Measurements from ENCODE around the gene CFAP20DC. TPM values are rescaled to one million over a fixed set of nuclear protein-coding genes. Genes with fewer than 3 reads are reported as not detected.
"Not testable (repeated sequence)": the region's sequence is repeated elsewhere in the genome, so short reads cannot be mapped to it uniquely, and the experiment has no call there.

The CFAP20DC gene
- total RNA-seq, 1 donor, result 2.2 TPM

- H3K36me3 ChIP-seq (ENCODE audit: insufficient read depth, low read length), result no peaks in the 10 kb centered on the region
- no peak overlapping the region for H3K4me2 ChIP-seq (ENCODE audit: insufficient read depth, low read length)
- no peak for TF ChIP-seq CTCF (IDR thresholded peaks at IDR 0.05; ENCODE audit: extremely low read depth, low read depth, low read length)
Observed at GRCh38 chr3:58720526-58720925, 329.3 kb downstream of the CFAP20DC start.

GRCh38 chr3:58719684-58720083, 330.1 kb downstream of the CFAP20DC start:
- no peaks in the 10 kb centered on the region for H3K36me3 ChIP-seq (ENCODE audit: insufficient read depth, low read length)
- H3K4me2 ChIP-seq (ENCODE audit: insufficient read depth, low read length), result no peak overlapping the region
- no peak overlapping the region for H3K4me3 ChIP-seq (ENCODE audit: insufficient read depth, low read length)
- H4K20me1 ChIP-seq (ENCODE audit: insufficient read depth, low read length), result no peaks in the 10 kb centered on the region
- no peak overlapping the region for H2AFZ ChIP-seq (ENCODE audit: low read length)
- H3K79me2 ChIP-seq (ENCODE audit: insufficient read depth, low read length), result no peaks in the 10 kb centered on the region
- H3K27me3 ChIP-seq (ENCODE audit: insufficient read depth, low read length), result no peaks in the 10 kb centered on the region
- no peak for TF ChIP-seq CTCF (IDR thresholded peaks at IDR 0.05; ENCODE audit: extremely low read depth, low read depth, low read length)
- H3K9me3 ChIP-seq (ENCODE audit: low read depth, low read length), result no peaks in the 10 kb centered on the region
- no peak overlapping the region for H3K27ac ChIP-seq (ENCODE audit: low read depth, low read length)
- no peaks in the 10 kb centered on the region for H3K4me1 ChIP-seq (ENCODE audit: insufficient read depth, low read length)
- DNase-seq (ENCODE audit: insufficient read length, low spot score, missing footprints), result no peak

More at GRCh38 chr3:58720526-58720925, 329.3 kb downstream of the CFAP20DC start:
- no peaks in the 10 kb centered on the region for H3K79me2 ChIP-seq (ENCODE audit: insufficient read depth, low read length)
- no peak overlapping the region for H2AFZ ChIP-seq (ENCODE audit: low read length)
- DNase-seq (ENCODE audit: insufficient read length, low spot score, missing footprints), result no peak
- no peaks in the 10 kb centered on the region for H3K9me3 ChIP-seq (ENCODE audit: low read depth, low read length)
- H3K27me3 ChIP-seq (ENCODE audit: insufficient read depth, low read length), result no peaks in the 10 kb centered on the region
- H3K4me1 ChIP-seq (ENCODE audit: insufficient read depth, low read length), result no peaks in the 10 kb centered on the region
- no peak overlapping the region for H3K4me3 ChIP-seq (ENCODE audit: insufficient read depth, low read length)
- no peaks in the 10 kb centered on the region for H4K20me1 ChIP-seq (ENCODE audit: insufficient read depth, low read length)
- no peak overlapping the region for H3K27ac ChIP-seq (ENCODE audit: low read depth, low read length)

GRCh38 chr3:58713715-58714401, 336.0 kb downstream of the CFAP20DC start:
- Histone ChIP-seq H3K36me3 (ENCODE audit: insufficient read depth, low read length) (no peaks in the 10 kb centered on the region), H4K20me1 (ENCODE audit: insufficient read depth, low read length) (no peaks in the 10 kb centered on the region), H3K27ac (ENCODE audit: low read depth, low read length) (no peak overlapping the region), H3K4me1 (ENCODE audit: insufficient read depth, low read length) (no peaks in the 10 kb centered on the region), H2AFZ (ENCODE audit: low read length) (no peak overlapping the region), H3K4me2 (ENCODE audit: insufficient read depth, low read length) (no peak overlapping the region), H3K9me3 (ENCODE audit: low read depth, low read length) (no peaks in the 10 kb centered on the region), H3K4me3 (ENCODE audit: insufficient read depth, low read length) (no peak overlapping the region), H3K27me3 (ENCODE audit: insufficient read depth, low read length) (no peaks in the 10 kb centered on the region), H3K79me2 (ENCODE audit: insufficient read depth, low read length) (no peaks in the 10 kb centered on the region)
- no peak for TF ChIP-seq CTCF (IDR thresholded peaks at IDR 0.05; ENCODE audit: extremely low read depth, low read depth, low read length)
- DNase-seq (ENCODE audit: insufficient read length, low spot score, missing footprints), result no peak

- Histone ChIP-seq H3K9me3 (ENCODE audit: low read depth, low read length) (no peaks in the 10 kb centered on the region), H2AFZ (ENCODE audit: low read length) (no peak overlapping the region), H3K27ac (ENCODE audit: low read depth, low read length) (no peak overlapping the region), H4K20me1 (ENCODE audit: insufficient read depth, low read length) (no peaks in the 10 kb centered on the region), H3K4me3 (ENCODE audit: insufficient read depth, low read length) (no peak overlapping the region), H3K36me3 (ENCODE audit: insufficient read depth, low read length) (no peaks in the 10 kb centered on the region), H3K79me2 (ENCODE audit: insufficient read depth, low read length) (no peaks in the 10 kb centered on the region), H3K27me3 (ENCODE audit: insufficient read depth, low read length) (no peaks in the 10 kb centered on the region), H3K4me1 (ENCODE audit: insufficient read depth, low read length) (no peaks in the 10 kb centered on the region), H3K4me2 (ENCODE audit: insufficient read depth, low read length) (no peak overlapping the region)
- DNase-seq (ENCODE audit: insufficient read length, low spot score, missing footprints), result no peak
- TF ChIP-seq CTCF (IDR thresholded peaks at IDR 0.05; ENCODE audit: extremely low read depth, low read depth, low read length), result no peak
Observed at GRCh38 chr3:58711871-58712270, 338.0 kb downstream of the CFAP20DC start.

- not testable (repeated sequence) for H4K20me1 ChIP-seq (ENCODE audit: insufficient read depth, low read length); H2AFZ ChIP-seq (ENCODE audit: low read length); H3K4me3 ChIP-seq (ENCODE audit: insufficient read depth, low read length); H3K27me3 ChIP-seq (ENCODE audit: insufficient read depth, low read length); H3K4me2 ChIP-seq (ENCODE audit: insufficient read depth, low read length); H3K27ac ChIP-seq (ENCODE audit: low read depth, low read length); DNase-seq (ENCODE audit: insufficient read length, low spot score, missing footprints); H3K36me3 ChIP-seq (ENCODE audit: insufficient read depth, low read length); H3K79me2 ChIP-seq (ENCODE audit: insufficient read depth, low read length); H3K9me3 ChIP-seq (ENCODE audit: low read depth, low read length); H3K4me1 ChIP-seq (ENCODE audit: insufficient read depth, low read length)
Observed at GRCh38 chr3:58708983-58709382, 340.8 kb downstream of the CFAP20DC start.
